Activated effector memory CD4-positive, alpha-beta T cell treated with Interleukin-2 at 50 U/mL for 16 hours (primary cell): Measurements from ENCODE around the gene RAB31.

Source experiments
- DNase-seq: peaks from one replicate; pipeline ENCODE4 v3.0.0-alpha.2; 2020

The RAB31 gene

GRCh38 chr18:9739516-9739915, 31.4 kb downstream of the RAB31 start:
- no peak for DNase-seq

DNA sequence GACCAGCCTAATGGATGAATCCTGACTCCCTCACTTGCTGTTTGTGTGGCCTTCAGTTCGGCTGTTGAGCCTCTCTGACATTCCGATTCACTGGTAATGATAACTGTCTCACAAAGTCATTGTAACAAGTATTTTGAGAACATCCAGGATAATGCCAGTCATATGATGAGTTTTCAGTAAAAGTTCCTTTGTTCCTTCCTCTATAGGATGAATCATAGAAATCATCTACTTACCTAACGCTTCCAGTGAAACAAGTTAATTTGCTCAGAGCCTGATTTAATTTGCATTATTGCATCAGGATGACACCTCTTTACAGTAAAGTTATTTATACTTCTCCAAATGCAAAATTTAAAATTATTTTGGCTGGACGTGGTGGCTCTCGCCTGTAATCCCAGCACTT, 32.0 kb downstream of the RAB31 start:
- DNase-seq: no peak

DNA sequence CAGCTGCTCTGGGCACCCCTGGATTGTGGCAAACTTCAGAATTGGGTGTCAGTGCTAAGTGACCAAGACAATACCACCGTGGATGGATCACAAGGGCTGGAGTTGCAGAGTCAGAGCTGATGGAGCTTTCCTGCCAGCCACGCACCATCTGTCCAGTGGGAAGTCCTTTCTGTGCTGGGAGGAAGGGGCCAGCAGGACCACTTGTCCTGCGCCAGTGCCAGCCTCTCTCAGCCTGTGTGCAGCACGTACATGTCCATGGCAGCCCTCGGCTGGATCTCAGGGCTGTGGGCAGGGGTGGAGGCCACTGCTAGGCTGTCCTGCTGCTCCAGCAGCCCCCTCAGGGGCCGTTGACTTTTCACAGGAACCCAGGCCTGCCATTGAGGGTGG, 33.3 kb downstream of the RAB31 start:
- DNase-seq: no peak

DNA sequence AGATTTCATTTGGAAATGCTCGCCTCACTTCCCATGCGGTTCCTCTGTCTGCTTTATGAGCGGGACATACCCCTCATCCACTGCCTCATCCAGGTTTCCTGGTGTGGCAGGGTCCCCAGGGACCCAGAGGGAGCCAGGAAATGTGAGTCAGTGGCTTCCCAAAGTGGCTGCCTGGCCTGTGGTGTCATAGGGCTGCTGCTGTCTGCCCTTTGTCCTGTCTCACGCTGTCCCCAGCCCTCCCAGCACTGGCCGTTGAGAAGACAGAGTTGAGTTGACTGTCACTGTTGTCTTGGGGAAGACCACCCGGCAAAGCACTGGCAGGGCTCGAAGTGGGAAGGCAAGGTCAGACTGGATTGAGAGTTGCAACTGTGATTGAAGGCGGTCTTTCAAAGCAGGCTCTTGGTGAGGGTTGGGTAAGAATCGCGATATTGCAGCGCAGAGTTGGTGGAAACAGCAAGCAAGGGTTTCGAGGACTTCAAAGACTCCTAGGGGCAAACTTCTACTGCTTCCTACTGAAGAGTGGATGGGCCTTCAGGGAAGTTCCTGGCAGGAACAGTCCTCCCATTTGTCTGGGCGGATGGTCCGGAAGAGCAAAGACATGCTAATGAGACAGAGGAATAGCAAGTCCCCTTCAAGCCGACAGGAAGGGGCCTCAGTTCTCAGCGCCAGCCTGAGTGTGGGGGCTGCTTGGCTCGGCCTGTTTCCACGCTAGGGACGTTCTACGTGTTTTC, 33.9 kb downstream of the RAB31 start:
- no peak for DNase-seq

GRCh38 chr18:9742524-9743131, 34.5 kb downstream of the RAB31 start:
- no peak for DNase-seq

GRCh38 chr18:9743200-9744016, 35.3 kb downstream of the RAB31 start:
- no peak for DNase-seq

- DNase-seq: no peak
Observed at GRCh38 chr18:9746958-9747357, 38.9 kb downstream of the RAB31 start.

- DNase-seq: no peak
Observed at GRCh38 chr18:9749611-9750010, 41.5 kb downstream of the RAB31 start.

DNA sequence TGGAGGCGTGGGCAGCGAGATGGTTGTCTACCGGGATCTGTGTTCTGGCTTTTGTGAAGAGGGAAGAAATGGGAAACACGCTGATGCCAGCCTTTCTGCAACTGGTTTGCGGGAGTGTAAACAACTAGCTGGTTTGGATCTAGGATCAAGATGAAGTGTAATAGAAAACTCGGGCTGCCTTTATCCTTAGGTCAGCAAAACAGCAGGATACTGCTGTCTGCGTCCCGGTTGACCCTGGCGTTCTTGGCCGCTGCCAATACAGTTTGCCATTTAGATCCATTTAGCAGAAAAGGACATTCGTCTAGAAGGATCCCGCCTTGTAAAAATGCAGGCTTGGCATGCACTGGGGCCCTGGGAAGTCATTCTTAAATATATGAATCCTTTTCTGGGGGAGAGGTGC, 42.0 kb downstream of the RAB31 start:
- no peak for DNase-seq

- no peak for DNase-seq
Observed at GRCh38 chr18:9750606-9751304, 42.7 kb downstream of the RAB31 start.

GRCh38 chr18:9751371-9752031, 43.4 kb downstream of the RAB31 start:
- no peak for DNase-seq

DNA sequence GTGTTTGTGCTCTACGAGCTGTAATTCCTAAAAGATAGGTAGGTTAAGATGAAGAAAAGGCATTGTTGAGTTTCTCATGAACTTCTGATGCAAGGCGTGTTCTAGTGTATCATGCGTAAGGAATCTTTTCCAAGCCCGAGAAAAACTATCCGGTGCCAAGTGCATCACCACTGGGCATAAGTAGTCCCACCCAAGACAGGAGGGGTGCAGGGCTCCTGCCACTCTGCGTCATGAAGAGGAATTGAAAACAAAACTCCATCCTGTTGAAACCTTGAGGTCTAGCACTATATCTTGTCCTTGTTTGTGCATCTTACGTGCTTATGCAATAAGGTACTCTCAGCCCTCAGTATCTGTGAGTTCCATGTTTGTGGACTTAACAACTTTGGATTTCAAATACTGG, 45.7 kb downstream of the RAB31 start:
- no peak for DNase-seq

GRCh38 chr18:9755110-9755509, 47.0 kb downstream of the RAB31 start:
- no peak for DNase-seq

DNA sequence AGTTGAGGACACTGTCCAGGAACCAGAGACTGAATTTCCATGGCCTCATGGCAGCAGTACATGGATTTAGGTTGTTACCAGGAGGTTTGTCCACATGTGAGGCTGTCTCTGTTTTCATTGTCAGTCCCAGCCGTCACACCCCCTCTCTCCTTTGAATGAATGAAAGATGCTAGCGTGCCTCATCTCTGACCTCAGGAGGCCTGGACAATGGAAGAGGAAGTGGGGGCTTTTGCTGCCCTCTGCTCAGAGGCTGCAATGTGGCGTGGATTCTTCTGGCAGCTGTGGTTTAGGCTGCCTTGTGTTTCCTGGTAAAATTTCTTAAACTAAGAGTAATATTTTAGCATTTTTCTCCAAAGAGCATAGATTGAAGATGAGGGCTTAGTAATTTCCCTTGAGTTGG, 47.5 kb downstream of the RAB31 start:
- DNase-seq: no peak

GRCh38 chr18:9756271-9756932, 48.3 kb downstream of the RAB31 start:
- no peak for DNase-seq

DNA sequence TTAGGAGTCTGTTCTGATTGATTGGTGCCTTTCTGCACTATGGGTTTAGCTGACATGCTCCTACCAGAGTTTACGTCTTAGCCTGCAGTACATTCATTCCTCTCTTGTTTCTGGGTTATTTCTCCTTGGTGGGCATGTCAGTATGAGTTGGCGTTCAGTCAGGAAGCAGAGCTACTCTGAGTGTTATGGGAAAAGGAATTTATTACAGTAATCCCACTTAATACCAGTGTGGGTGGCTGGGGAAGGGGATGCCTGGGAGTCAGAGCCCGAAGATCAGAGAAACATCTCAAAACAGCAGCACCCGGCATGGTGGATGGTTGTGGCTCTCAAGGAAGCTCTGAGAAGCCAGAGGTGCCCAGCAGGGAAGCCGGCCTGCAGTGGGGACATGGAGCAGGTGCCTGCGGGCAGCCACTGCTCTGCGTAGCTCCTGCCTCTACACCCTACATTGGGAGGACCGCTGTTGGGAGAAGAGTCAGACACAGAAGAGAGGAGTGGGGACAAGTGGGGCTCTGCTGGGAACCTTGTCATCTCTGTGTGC, 48.9 kb downstream of the RAB31 start:
- DNase-seq: no peak

DNA sequence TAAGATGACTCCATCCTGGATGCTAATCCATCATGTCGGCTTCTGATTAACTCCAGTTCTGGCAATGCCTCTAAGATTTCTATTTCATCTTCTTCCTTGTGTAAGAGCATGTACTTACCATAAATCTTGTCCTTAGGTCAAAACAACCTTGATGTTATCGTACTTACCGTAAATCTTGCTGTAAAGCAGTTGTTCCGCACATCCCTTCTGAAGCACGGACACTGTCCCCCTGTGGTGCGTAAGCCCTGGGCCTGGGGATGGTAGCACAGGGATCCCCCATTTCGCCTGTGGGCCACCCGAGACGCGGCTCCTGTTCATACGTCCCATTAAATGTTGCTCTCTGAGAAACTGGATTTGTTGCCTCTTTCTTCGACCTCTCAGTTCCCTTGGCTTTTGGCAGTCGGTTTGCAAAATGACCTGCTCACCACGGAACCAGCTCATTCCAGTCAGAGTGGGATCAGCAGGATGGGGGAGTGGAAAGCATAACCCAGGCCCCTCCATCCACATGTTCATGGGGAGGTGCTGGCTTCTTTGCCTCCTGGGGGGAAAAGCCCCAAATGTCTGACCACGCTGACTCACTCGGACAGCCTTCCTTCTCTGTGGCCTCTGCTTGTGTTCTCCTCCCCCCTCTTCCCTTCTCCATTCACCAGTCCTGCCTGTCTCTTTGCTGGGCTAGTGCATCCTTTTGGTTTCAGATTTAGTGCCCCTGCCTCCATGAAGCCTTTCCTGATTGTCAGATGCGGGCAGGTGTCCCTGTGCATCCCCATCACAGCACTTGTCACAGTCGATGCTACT, 49.9 kb downstream of the RAB31 start:
- no peak for DNase-seq

DNA sequence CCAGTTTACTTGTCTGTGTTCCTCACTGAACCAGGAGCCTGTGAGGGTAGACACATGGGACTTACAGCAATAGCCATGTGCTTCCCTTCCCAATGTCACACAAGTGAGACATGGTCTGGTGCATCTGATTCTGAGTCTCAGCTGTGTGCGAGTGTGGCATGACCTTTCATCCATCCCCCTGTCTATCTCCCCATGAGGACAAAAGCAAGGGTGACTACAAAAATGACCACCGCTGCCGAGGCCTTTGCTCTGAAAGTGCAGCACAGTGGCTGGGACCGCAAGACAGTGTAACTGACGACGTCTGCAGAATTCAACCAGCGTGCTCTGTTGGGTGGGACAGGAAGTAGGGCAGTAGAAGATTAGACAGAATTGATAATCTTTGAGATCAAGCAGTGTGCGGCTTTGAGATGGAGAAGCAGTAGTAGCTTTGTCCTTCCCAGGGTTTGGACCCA, 50.5 kb downstream of the RAB31 start:
- no peak for DNase-seq

GRCh38 chr18:9760641-9761040, 52.5 kb downstream of the RAB31 start:
- no peak for DNase-seq

DNA sequence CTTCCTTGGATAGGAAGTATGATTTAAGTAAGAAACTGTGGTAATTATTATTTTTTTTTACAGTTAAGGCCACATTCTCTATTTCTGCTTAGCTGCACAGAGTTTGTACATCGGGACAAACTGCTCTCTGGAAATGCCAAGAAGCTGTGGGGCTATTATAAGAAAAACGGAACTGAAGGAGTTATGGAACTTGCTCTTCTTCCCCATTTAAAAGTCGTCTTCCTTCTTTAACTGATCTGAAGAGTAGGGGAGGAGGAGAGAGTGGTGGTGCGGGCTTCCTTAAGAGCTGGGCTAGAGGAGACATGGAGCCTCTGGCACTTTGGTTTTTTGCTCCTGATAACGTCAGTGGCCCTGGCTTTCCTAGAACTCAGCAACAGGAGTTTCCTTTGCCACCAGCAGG, 54.4 kb downstream of the RAB31 start:
- DNase-seq: no peak

GRCh38 chr18:9763157-9763556, 55.1 kb downstream of the RAB31 start:
- DNase-seq: no peak
